GM12864 (cell line): ENCODE measurements around the gene EFCC1.
"Not testable (repeated sequence)": the region's sequence is repeated elsewhere in the genome, so short reads cannot be mapped to it uniquely, and the experiment has no call there.

Experiments used
- DNase-seq: peaks from one replicate; pipeline ENCODE4 v3.0.0-alpha.2; 2011; ENCODE audit warnings: low read depth
- H3K4me3 ChIP-seq: 2 replicates; pipeline ENCODE4 v1.5.1; 2011; ENCODE audit warnings: mild to moderate bottlenecking, low read depth, low read length, control low read depth
- CTCF ChIP-seq: IDR thresholded peaks from 2 replicates; pipeline ENCODE4 v1.5.1; 2011; ENCODE audit warnings: low read depth, mild to moderate bottlenecking, moderate library complexity, low read length, control low read depth, inconsistent platforms; ENCODE audit errors: missing control alignments

EFCC1 gene

DNA sequence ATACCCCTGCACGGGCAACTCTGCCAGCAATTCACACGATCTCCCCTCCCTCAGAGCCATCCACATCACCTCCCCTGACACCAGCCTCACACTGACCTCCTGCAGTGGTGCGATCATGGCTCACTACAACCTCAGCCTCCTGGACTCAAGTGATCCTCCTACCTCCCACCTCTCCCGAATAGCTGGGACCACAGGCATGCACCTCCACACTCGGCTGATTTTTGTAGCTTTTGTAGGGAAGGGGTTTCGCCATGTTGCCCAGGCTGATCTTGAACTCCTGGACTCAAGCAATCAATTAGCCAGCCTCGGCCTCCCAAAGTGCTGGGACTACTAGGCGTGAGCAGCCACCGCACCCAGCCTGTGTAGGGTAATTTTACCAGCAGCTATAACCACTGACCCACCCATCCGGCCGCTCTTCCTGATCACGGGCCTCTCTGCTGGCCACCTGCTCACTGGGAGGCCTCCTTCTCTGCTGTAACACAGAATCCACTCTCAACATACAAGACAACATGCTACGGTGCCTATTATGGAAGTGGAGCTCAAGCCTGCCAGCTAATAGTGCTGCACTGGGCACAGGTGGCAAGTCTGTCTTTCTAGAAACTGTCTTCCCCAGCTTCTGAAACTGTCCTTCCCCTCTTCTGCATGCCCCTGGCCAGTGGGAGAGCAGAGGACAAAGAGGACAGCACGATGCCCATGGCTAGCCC is 64.1 kb downstream of the EFCC1 start:
- no peak for TF ChIP-seq CTCF
- no peak for DNase-seq
- H3K4me3 ChIP-seq = no peak overlapping the region

- TF ChIP-seq CTCF = no peak
- DNase-seq = no peak
- no peak overlapping the region for H3K4me3 ChIP-seq
Measured at GRCh38 chr3:129065720-129066073, 64.6 kb downstream of the EFCC1 start.

- not testable (repeated sequence) for H3K4me3 ChIP-seq, DNase-seq
Measured at GRCh38 chr3:129067719-129068118, 66.6 kb downstream of the EFCC1 start.

- DNase-seq = no peak
- TF ChIP-seq CTCF = no peak
- H3K4me3 ChIP-seq = no peak overlapping the region
Measured at GRCh38 chr3:129068291-129068886, 67.3 kb downstream of the EFCC1 start.

GRCh38 chr3:129069313-129070085 is 68.4 kb downstream of the EFCC1 start:
- H3K4me3 ChIP-seq, DNase-seq: not testable (repeated sequence)

GRCh38 chr3:129070086-129070885 is 69.2 kb downstream of the EFCC1 start:
- no peak overlapping the region for H3K4me3 ChIP-seq
- TF ChIP-seq CTCF = no peak
- DNase-seq = no peak

- no peak for TF ChIP-seq CTCF
Measured at GRCh38 chr3:129077222-129077621, 76.1 kb downstream of the EFCC1 start.

More at GRCh38 chr3:129077222-129077621, 76.1 kb downstream of the EFCC1 start:
- DNase-seq = no peak
- no peak overlapping the region for H3K4me3 ChIP-seq
